IPS DF 4.7 (cell line): ENCODE results near the gene RNF180.
A peak's percentile ranks its signal among the peaks of the same experiment; 100 is the strongest.
"Not testable (repeated sequence)": the region's sequence is repeated elsewhere in the genome, so short reads cannot be mapped to it uniquely, and the experiment has no call there.

Experiments used
- DNase-seq: peaks from one replicate; pipeline ENCODE4 v3.0.0-alpha.2; 2013; ENCODE audit warnings: low spot score; ENCODE audit errors: extremely low read depth

Gene RNF180

GRCh38 chr5:64180661-64181343, 15.2 kb downstream of the RNF180 start:
- no peak for DNase-seq

- no peak for DNase-seq
Measured at GRCh38 chr5:64181440-64181839, 15.8 kb downstream of the RNF180 start.

GRCh38 chr5:64183956-64184355, 18.3 kb downstream of the RNF180 start:
- DNase-seq: no peak

DNA sequence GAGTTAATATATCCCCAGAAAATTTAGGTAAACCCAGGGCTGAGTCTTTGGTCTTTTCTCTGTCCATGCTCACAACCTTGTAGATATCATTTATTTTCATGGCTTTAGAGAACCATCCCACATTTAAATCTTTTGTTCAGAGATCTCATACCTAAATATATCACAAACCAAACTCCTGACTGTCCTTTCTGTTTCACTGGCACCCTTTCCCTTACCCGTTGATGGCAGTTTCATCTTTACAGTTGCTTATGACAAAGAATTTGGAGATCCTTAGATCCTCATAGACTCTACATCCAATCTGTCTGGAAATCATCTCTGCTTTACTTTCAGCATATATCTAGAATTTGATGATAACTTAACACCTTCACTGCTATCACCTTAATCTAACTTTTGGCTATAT, 19.2 kb downstream of the RNF180 start:
- no peak for DNase-seq

DNA sequence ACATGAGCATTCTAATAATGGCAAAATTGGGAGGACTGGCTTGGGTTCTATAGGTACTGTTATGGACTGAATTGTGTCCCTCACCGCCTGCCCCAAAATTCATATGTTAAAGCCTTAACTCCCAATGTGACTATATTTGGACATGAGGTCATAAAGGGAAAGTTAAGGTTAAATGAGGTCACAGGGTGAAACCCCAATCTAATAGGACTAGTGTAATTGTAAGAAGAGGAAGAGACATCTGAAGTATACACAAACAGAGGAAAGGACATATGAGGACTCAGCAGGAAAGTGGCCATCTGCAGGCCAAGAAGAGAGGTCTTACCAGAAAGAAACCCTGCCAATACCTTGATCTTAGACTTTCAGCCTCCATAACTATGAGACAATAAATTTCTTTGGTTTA, 23.1 kb downstream of the RNF180 start:
- no peak for DNase-seq

DNA sequence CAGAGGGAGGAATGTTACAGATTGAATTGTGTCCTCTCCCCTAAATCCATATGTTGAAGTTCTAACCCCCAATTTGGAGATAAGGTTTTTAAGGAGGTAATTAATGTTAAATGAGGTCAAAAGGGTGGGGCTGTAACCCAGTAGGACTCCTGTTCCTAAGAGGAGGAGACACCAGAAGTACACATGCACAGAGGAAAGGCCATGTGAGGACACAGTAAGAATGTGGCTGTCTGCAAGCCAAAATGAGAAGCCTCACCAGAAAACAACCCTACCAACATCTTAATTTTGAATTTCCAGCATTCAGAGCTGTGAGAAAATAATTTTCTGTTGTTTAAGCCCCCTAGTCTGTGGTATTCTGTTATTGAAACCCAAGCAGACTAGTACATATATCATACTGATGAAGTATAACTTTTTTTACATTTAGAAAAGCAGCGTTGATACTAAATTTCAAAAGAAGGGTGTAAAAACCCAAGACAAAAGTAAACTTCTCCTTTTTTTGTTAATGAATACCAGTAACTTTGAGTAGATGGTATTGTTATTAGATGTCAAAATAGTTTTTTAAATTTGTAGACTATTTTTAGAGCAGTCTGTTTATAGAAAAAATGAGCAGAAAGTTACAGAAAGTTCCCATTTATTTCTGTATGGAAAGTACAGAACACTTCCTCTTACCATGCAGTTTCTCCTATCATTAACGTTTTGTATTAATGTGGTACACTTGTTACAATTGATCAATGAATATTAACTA, 25.1 kb downstream of the RNF180 start:
- DNase-seq: no peak

GRCh38 chr5:64195981-64196380, 30.3 kb downstream of the RNF180 start:
- DNase-seq: no peak

DNA sequence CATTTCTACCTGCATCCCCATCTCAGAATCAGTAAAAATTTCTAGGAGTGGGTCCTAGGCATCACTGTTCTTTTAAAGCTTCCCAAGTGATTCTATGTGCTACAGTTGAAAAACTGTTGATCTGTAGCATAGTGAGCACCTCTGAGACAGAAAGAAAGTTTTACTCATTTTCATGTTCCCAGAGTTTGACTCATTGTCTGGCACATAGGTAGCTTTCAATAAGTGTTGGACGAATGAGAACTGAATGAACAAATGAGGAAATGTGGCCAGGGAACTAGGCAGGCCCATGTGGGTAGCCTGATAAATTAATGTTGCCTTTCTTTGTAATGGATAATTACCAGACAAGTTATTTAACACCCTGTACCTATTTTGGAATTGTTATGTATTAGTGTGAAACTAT, 33.8 kb downstream of the RNF180 start:
- DNase-seq: no peak

GRCh38 chr5:64201996-64202395, 36.4 kb downstream of the RNF180 start:
- DNase-seq: no peak

DNA sequence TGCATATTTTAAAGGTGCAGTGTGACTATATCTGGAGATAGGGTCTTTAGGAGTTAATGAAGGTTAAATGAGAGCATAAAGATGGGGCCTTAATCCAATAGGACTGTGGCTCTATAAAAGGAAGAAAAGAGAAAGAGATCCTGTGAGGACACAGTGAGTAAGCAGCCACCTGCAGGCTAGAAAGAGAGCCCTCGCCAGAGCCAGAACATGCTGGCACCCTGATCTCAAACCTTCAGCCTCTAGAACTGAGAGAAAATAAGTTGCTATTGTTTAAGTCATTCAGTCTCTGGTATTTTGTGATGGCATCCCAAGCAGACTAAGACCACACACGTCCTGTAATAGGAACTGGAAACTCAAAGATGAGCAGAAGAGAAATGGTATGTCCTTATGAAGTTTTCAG, 41.0 kb downstream of the RNF180 start:
- no peak for DNase-seq

- no peak for DNase-seq
Measured at GRCh38 chr5:64207978-64208377, 42.3 kb downstream of the RNF180 start.

- DNase-seq: no peak
Measured at GRCh38 chr5:64209353-64209752, 43.7 kb downstream of the RNF180 start.

DNA sequence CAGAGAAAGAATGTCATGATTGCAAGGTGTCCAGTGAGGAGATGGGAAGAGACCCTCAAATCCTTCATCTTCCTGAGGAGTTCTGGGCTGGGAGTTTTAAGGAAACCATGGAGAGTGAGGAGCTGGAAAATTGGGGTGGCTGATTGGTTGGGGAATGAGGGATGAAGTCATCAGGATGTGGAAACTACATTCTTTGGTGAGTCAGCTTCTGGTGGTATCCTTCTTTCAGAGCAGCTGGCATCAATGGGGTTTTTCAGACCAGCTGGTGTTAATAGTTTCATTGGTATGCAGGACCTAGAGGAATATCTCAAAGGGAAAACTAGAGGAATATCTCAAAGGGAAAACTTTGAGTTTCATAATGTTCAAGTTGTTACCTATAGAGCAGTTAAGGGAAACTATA, 45.2 kb downstream of the RNF180 start:
- peak; percentile 9 for DNase-seq

DNA sequence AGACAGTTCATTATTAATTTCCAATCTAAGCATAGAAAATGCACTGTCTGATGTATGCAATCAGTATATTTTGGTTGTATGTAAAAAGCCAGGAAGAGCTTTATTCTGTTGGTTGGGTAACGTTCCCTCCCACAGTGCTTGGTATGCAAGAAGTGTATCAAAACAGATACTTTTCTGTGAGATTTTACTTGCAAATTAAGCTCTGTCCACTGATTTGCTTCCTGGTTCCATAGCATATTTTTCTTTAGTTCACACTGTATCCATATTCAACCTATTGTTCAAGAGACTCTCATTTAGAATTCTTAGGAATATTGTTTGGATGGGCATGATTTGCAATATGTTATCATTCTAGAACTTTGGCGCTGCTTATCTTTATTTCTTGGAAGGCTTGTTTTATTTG, 47.4 kb downstream of the RNF180 start:
- no peak for DNase-seq

DNA sequence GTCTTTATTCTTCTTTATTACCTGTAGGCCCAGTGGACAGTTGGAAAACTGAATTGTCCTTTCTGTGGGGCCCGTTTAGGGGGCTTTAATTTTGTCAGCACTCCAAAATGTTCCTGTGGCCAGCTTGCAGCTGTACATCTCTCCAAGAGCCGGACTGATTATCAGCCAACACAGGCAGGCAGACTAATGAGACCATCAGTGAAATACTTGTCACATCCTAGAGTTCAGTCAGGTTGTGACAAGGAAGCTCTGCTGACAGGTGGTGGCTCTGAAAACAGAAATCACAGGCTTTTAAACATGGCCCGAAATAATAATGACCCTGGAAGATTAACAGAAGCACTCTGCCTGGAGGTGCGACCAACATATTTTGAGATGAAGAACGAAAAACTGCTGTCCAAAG, 47.9 kb downstream of the RNF180 start:
- DNase-seq: no peak

- DNase-seq: no peak
Measured at GRCh38 chr5:64214132-64214531, 48.5 kb downstream of the RNF180 start.

GRCh38 chr5:64221911-64222310, 56.3 kb downstream of the RNF180 start:
- no peak for DNase-seq

DNA sequence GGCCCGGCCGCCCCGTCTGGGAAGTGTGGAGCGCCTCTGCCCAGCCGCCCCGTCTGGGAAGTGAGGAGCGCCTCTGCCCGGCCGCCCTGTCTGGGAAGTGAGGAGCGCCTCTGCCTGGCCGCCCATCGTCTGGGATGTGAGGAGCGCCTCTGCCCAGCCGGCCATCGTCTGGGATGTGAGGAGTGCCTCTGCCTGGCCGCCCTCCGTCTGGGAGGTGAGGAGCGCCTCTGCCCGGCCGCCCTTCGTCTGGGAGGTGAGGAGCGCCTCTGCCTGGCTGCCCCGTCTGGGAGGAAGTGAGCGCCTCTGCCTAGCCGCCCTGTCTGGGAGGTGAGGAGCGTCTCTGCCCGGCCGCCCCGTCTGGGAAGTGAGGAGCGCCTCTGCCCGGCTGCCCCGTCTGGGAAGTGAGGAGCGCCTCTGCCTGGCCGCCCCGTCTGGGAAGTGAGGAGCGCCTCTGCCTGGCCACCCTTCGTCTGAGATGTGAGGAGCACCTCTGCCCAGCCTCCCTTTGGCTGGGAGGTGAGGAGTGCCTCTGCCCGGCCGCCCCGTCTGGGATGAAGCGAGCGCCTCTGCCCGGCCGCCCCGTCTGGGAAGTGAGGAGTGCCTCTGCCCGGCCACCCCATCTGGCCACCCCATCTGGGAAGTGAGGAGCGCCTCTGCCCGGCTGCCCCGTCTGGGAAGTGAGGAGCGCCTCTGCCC, 59.8 kb downstream of the RNF180 start:
- DNase-seq: not testable (repeated sequence)

GRCh38 chr5:64227131-64227537, 61.5 kb downstream of the RNF180 start:
- DNase-seq: not testable (repeated sequence)

DNA sequence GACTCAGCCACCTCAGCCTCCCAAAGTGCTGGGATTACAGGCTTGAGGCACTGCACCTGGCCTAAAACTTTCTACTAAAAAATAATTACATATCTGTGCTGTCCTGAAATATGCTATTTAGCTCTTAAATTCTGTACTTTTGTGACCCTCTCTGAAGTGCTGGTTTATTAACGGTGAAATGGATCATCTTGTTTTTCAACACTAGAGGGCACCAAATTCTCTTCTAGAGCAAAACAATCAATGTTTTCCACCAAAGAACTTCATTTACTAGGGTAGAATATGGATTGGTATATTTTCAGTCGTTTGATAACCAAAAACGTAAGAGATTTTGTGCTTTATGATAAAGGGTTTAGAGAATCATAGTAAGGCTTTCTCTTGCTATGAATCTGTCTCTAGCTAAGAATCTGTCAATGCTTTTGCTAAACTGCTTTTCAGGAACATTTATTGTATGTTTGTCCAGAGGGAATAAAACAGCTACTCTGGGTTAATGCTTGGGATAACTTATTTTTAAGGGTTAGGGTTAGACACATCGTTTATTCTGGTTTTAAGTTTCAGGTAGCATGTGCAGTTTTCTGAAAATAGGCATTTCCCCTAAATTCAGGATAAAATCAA, 63.6 kb downstream of the RNF180 start:
- no peak for DNase-seq

DNA sequence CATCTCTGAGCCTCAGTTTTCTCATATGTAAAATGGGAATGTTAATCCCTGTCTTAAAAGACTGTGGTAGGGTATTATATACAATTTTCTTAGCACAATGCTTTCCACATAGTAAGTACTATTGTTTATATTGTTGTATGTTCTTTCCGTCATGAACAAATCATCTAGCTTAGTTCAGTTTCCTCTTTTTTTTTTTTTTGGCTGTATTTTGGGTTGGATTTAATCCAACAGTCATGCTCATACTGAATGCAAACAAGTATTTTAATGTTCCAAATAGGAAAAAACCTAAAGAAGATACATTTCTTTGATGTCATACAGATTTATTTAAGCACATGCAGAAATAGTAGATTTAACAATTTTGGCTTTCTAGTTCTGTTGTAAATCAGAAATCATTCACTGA, 95.1 kb downstream of the RNF180 start:
- DNase-seq: no peak

DNA sequence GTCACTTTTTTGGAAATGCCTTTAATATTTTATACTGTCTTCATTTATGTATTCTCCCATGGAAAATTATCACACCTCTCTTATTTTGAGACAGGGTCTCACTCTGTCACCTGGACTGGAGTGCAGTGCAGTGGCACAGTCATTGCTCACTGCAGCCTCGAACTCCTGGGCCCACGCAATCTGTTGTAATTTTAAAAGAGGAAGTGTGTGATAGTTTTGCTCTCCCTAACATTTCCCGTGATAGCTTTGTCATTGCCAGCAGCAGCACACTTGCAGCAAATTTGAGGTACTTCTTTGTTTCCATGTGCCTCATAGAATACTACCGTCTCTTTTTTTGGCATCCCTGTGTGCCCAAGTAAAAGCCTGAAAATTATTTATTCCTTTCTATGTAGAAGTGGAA, 103.5 kb downstream of the RNF180 start:
- no peak for DNase-seq
